Peyer's patch (tissue), 4 donors: ENCODE data around the gene AP2B1.

Experiments
- CTCF ChIP-seq, 6 experiments: fragments of 450-650 bp in 4 of 6; fragments of 200-600 bp in 2 of 6; sonication (generic) in 1 of 6; IDR thresholded peaks; one replicate each; pipeline ENCODE4 v1.5.1; 2017 to 2019; ENCODE audit warnings: antibody characterized with exemption in 6 of 6, mild to moderate bottlenecking in 3 of 6, moderate library complexity in 1 of 6
- POLR2A ChIP-seq, 2 donors: fragments of 450-650 bp; IDR thresholded peaks; one replicate each; pipeline ENCODE4 v1.5.1; 2017; ENCODE audit warnings: antibody characterized with exemption in 2 of 2, mild to moderate bottlenecking in 2 of 2, moderate library complexity in 2 of 2

- TF ChIP-seq CTCF (IDR thresholded peaks at IDR 0.05) (peak in 2 of 6 experiments; percentile 13 to 32), POLR2A (IDR thresholded peaks at IDR 0.05) (no peak)
These were observed 73.8 kb downstream of the AP2B1 start for GRCh38 chr17:35660902-35661301.
